GM19324 (cell line): Measurements from ENCODE around the gene WNT1.

Experiments
- ATAC-seq: cut with Tn5 transposase; IDR thresholded peaks from one replicate; pipeline ENCODE4 v1.9.1; 2021; ENCODE audit warnings: mild to moderate bottlenecking, moderate library complexity; ENCODE audit not compliant: unreplicated experiment, low FRiP score

WNT1 gene

GRCh38 chr12:48979602-48980388, 1.7 kb downstream of the WNT1 start:
- no peak for ATAC-seq

- ATAC-seq: no peak
Measured at GRCh38 chr12:48980389-48980952, 2.3 kb downstream of the WNT1 start.

- no peak for ATAC-seq
Measured at GRCh38 chr12:48980953-48981756, 3.0 kb downstream of the WNT1 start.

GRCh38 chr12:48981757-48982157, 3.6 kb downstream of the WNT1 start:
- ATAC-seq: no peak

GRCh38 chr12:48982397-48983080, 4.4 kb downstream of the WNT1 start:
- no peak for ATAC-seq

- ATAC-seq: no peak
Measured at GRCh38 chr12:48985475-48985897, 7.4 kb downstream of the WNT1 start.

GRCh38 chr12:48985901-48986300, 7.8 kb downstream of the WNT1 start:
- no peak for ATAC-seq

GRCh38 chr12:48986720-48987291, 8.7 kb downstream of the WNT1 start:
- no peak for ATAC-seq

GRCh38 chr12:48988030-48988649, 10.0 kb downstream of the WNT1 start:
- no peak for ATAC-seq

GRCh38 chr12:48990552-48990951, 12.4 kb downstream of the WNT1 start:
- no peak for ATAC-seq

GRCh38 chr12:48991247-48992050, 13.3 kb downstream of the WNT1 start:
- ATAC-seq: no peak

- no peak for ATAC-seq
Measured at GRCh38 chr12:48993787-48994186, 15.7 kb downstream of the WNT1 start.

GRCh38 chr12:48994224-48995085, 16.3 kb downstream of the WNT1 start:
- no peak for ATAC-seq

GRCh38 chr12:48995086-48995879, 17.2 kb downstream of the WNT1 start:
- ATAC-seq: no peak

- no peak for ATAC-seq
Measured at GRCh38 chr12:48996794-48997718, 18.9 kb downstream of the WNT1 start.

- no peak for ATAC-seq
Measured at GRCh38 chr12:48997719-48998496, 19.8 kb downstream of the WNT1 start.
